HEK293T (cell line): ENCODE results near the gene CAPZB.

Experiments used
- ARNT ChIP-seq: fragments of 450-650 bp; IDR thresholded peaks from 2 replicates; pipeline ENCODE4 v1.6.1; 2017; ENCODE audit warnings: mild to moderate bottlenecking
- BHLHE40 ChIP-seq: fragments of 450-650 bp; IDR thresholded peaks from 2 replicates; pipeline ENCODE4 v1.6.1; 2016; ENCODE audit warnings: mild to moderate bottlenecking, moderate library complexity, borderline replicate concordance
- CTBP1 ChIP-seq: fragments of 450-650 bp; IDR thresholded peaks from 2 replicates; pipeline ENCODE4 v1.6.1; 2016; ENCODE audit warnings: borderline replicate concordance
- ELF4 ChIP-seq: fragments of 450-650 bp; IDR thresholded peaks from 2 replicates; pipeline ENCODE4 v1.6.1; 2017; ENCODE audit warnings: antibody characterized with exemption
- FOXA1 ChIP-seq: fragments of 450-650 bp; IDR thresholded peaks from 2 replicates; pipeline ENCODE4 v1.6.1; 2016; ENCODE audit warnings: mild to moderate bottlenecking
- FOXK2 ChIP-seq: fragments of 450-650 bp; IDR thresholded peaks from 2 replicates; pipeline ENCODE4 v1.6.1; 2016; ENCODE audit warnings: mild to moderate bottlenecking
- FOXM1 ChIP-seq: fragments of 450-650 bp; IDR thresholded peaks from 2 replicates; pipeline ENCODE4 v1.6.1; 2017; ENCODE audit warnings: mild to moderate bottlenecking, borderline replicate concordance
- L3MBTL2 ChIP-seq: fragments of 450-650 bp; conservative IDR thresholded peaks from 2 replicates; pipeline ENCODE4 v1.6.1; 2016; ENCODE audit warnings: mild to moderate bottlenecking
- SP1 ChIP-seq: fragments of 450-650 bp; IDR thresholded peaks from 2 replicates; pipeline ENCODE4 v1.6.1; 2017
- SUZ12 ChIP-seq: fragments of 450-650 bp; IDR thresholded peaks from 2 replicates; pipeline ENCODE4 v1.6.1; 2016; ENCODE audit warnings: mild to moderate bottlenecking
- TF ChIP-seq, protein P1 (sequence below): fragments of 450-650 bp; IDR thresholded peaks from 2 replicates; pipeline ENCODE4 v1.6.1; 2016

- TF ChIP-seq ARNT (no peak), BHLHE40 (no peak), FOXM1 (no peak), ELF4 (no peak), SUZ12 (no peak), L3MBTL2 (no peak), SP1 (no peak), FOXA1 (no peak), FOXK2 (no peak), CTBP1 (no peak)
- TF ChIP-seq, protein P1, sequence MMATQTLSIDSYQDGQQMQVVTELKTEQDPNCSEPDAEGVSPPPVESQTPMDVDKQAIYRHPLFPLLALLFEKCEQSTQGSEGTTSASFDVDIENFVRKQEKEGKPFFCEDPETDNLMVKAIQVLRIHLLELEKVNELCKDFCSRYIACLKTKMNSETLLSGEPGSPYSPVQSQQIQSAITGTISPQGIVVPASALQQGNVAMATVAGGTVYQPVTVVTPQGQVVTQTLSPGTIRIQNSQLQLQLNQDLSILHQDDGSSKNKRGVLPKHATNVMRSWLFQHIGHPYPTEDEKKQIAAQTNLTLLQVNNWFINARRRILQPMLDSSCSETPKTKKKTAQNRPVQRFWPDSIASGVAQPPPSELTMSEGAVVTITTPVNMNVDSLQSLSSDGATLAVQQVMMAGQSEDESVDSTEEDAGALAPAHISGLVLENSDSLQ = no peak
These were observed 71.3 kb downstream of the CAPZB start for GRCh38 chr1:19413999-19414398.
